Measurements from ENCODE around the gene ART5.
"Not testable (repeated sequence)": the region's sequence is repeated elsewhere in the genome, so short reads cannot be mapped to it uniquely, and the experiment has no call there.

DNA sequence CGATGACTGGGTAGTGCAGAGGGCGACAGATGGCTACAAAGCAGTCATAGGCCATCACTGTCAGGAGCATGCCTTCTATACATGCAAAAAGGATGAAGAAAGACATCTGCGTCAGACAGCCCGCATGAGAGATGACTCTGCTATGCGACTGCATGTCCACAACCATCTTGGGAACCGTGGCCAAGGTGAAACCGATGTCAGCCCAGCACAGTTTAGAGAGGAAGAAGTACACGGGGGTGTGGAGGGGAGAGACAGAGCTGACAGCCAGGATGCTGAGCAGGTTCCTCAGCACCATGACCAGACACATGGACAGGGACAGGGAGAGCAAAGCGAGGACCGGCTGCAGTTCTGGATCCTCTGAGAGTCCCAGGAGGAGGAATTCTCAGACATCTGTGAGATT, 41.6 kb downstream of the ART5 start:
- TF ChIP-seq, protein P1, sequence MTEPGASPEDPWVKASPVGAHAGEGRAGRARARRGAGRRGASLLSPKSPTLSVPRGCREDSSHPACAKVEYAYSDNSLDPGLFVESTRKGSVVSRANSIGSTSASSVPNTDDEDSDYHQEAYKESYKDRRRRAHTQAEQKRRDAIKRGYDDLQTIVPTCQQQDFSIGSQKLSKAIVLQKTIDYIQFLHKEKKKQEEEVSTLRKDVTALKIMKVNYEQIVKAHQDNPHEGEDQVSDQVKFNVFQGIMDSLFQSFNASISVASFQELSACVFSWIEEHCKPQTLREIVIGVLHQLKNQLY (CRISPR knock-in tag; conservative IDR thresholded peaks at IDR 0.05) = not testable (repeated sequence)
- not testable (repeated sequence) for TF ChIP-seq DPF2 (IDR thresholded peaks at IDR 0.05); EZH2 (IDR thresholded peaks at IDR 0.05; ENCODE audit: borderline replicate concordance, low read depth, low read length); EP300 (IDR thresholded peaks at IDR 0.05; ENCODE audit: low read length); NFIC (IDR thresholded peaks at IDR 0.05); CHD4 (IDR thresholded peaks at IDR 0.05; ENCODE audit: insufficient read depth, insufficient replicate concordance, low read depth, low read length, poor library complexity, severe bottlenecking); FOXK1 (CRISPR knock-in tag; IDR thresholded peaks at IDR 0.05; ENCODE audit: borderline replicate concordance); POLR2AphosphoS2 (IDR thresholded peaks at IDR 0.05; ENCODE audit: low read length); ZC3H8 (IDR thresholded peaks at IDR 0.05); MCM3 (IDR thresholded peaks at IDR 0.05)
- TF ChIP-seq, protein P2, sequence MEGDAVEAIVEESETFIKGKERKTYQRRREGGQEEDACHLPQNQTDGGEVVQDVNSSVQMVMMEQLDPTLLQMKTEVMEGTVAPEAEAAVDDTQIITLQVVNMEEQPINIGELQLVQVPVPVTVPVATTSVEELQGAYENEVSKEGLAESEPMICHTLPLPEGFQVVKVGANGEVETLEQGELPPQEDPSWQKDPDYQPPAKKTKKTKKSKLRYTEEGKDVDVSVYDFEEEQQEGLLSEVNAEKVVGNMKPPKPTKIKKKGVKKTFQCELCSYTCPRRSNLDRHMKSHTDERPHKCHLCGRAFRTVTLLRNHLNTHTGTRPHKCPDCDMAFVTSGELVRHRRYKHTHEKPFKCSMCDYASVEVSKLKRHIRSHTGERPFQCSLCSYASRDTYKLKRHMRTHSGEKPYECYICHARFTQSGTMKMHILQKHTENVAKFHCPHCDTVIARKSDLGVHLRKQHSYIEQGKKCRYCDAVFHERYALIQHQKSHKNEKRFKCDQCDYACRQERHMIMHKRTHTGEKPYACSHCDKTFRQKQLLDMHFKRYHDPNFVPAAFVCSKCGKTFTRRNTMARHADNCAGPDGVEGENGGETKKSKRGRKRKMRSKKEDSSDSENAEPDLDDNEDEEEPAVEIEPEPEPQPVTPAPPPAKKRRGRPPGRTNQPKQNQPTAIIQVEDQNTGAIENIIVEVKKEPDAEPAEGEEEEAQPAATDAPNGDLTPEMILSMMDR (IDR thresholded peaks at IDR 0.05 in 2 of 3, conservative IDR thresholded peaks at IDR 0.05 in 1 of 3; ENCODE audit: insufficient read depth in 2 of 3, low read depth in 1 of 3, low read length in 3 of 3) = not testable (repeated sequence)
- TF ChIP-seq, protein P3, sequence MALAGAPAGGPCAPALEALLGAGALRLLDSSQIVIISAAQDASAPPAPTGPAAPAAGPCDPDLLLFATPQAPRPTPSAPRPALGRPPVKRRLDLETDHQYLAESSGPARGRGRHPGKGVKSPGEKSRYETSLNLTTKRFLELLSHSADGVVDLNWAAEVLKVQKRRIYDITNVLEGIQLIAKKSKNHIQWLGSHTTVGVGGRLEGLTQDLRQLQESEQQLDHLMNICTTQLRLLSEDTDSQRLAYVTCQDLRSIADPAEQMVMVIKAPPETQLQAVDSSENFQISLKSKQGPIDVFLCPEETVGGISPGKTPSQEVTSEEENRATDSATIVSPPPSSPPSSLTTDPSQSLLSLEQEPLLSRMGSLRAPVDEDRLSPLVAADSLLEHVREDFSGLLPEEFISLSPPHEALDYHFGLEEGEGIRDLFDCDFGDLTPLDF (CRISPR knock-in tag; IDR thresholded peaks at IDR 0.05) = not testable (repeated sequence)
- TF ChIP-seq, protein P4, sequence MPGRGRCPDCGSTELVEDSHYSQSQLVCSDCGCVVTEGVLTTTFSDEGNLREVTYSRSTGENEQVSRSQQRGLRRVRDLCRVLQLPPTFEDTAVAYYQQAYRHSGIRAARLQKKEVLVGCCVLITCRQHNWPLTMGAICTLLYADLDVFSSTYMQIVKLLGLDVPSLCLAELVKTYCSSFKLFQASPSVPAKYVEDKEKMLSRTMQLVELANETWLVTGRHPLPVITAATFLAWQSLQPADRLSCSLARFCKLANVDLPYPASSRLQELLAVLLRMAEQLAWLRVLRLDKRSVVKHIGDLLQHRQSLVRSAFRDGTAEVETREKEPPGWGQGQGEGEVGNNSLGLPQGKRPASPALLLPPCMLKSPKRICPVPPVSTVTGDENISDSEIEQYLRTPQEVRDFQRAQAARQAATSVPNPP (IDR thresholded peaks at IDR 0.05; ENCODE audit: borderline replicate concordance, insufficient read depth, insufficient read length) = not testable (repeated sequence)
